Mucosa of rectum (tissue), 2 donors: Measurements from ENCODE around the gene GATAD1.
"Not testable (repeated sequence)": the region's sequence is repeated elsewhere in the genome, so short reads cannot be mapped to it uniquely, and the experiment has no call there.

Experiments used
- H3K27ac ChIP-seq, 2 donors: one replicate each; pipeline ENCODE4 v1.7.0; 2013; ENCODE audit warnings: inconsistent platforms in 2 of 2, low read depth in 2 of 2, low read length in 2 of 2
- H3K27me3 ChIP-seq, 2 donors: one replicate each; pipeline ENCODE4 v1.7.0; 2013; ENCODE audit warnings: low read length in 2 of 2; ENCODE audit not compliant: control insufficient read depth in 2 of 2, insufficient read depth in 2 of 2
- H3K36me3 ChIP-seq, 2 donors: one replicate each; pipeline ENCODE4 v1.7.0; 2013; ENCODE audit warnings: low read length in 2 of 2; ENCODE audit not compliant: control insufficient read depth in 2 of 2, insufficient read depth in 2 of 2
- H3K4me1 ChIP-seq, 2 donors: one replicate each; pipeline ENCODE4 v1.7.0; 2013; ENCODE audit warnings: low read length in 2 of 2, mild to moderate bottlenecking in 1 of 2; ENCODE audit not compliant: control insufficient read depth in 2 of 2, insufficient read depth in 2 of 2
- H3K4me3 ChIP-seq, 2 donors: one replicate each; pipeline ENCODE4 v1.7.0; 2013; ENCODE audit warnings: low read length in 2 of 2
- H3K9ac ChIP-seq, 2 donors: one replicate each; pipeline ENCODE4 v1.7.0; 2013; ENCODE audit warnings: low read length in 2 of 2, low read depth in 1 of 2, mild to moderate bottlenecking in 1 of 2
- H3K9me3 ChIP-seq, 2 donors: one replicate each; pipeline ENCODE4 v1.7.0; 2013; ENCODE audit warnings: low read length in 2 of 2; ENCODE audit not compliant: control insufficient read depth in 2 of 2
- donor health status: healthy.
- donor health status: Normal muscosa, but diverticular disease.

The GATAD1 gene

GRCh38 chr7:92436612-92437445 is 10.5 kb upstream of the GATAD1 start:
- no peak overlapping the region for H3K27ac ChIP-seq
- no peaks in the 10 kb centered on the region for H3K36me3 ChIP-seq
- H3K9ac ChIP-seq: no peak overlapping the region
- no peaks in the 10 kb centered on the region for H3K4me1 ChIP-seq
- no peaks in the 10 kb centered on the region for H3K9me3 ChIP-seq
- H3K4me3 ChIP-seq: no peak overlapping the region
- H3K27me3 ChIP-seq: no peaks in the 10 kb centered on the region

- Histone ChIP-seq H3K36me3 (no peaks in the 10 kb centered on the region), H3K9ac (no peak overlapping the region), H3K9me3 (no peaks in the 10 kb centered on the region), H3K4me1 (no peaks in the 10 kb centered on the region), H3K27ac (no peak overlapping the region), H3K27me3 (no peaks in the 10 kb centered on the region), H3K4me3 (no peak overlapping the region)
Measured at GRCh38 chr7:92437956-92438491, 9.3 kb upstream of the GATAD1 start.

- not testable (repeated sequence) for H3K9me3 ChIP-seq, H3K4me1 ChIP-seq, H3K27ac ChIP-seq, H3K9ac ChIP-seq, H3K4me3 ChIP-seq, H3K27me3 ChIP-seq, H3K36me3 ChIP-seq
Measured at GRCh38 chr7:92442720-92443119, 4.6 kb upstream of the GATAD1 start.

- Histone ChIP-seq H3K4me1 (peaks cover 0 to 10% of the 10 kb centered on the region in 2 donors), H3K27ac (peak overlapping the region in 1 of 2 donors; percentile 94), H3K9me3 (no peaks in the 10 kb centered on the region), H3K27me3 (no peaks in the 10 kb centered on the region), H3K4me3 (peak overlapping the region; percentile 82 to 87), H3K9ac (peak overlapping the region; percentile 83 to 99), H3K36me3 (peaks cover 21 to 23% of the 10 kb centered on the region in 2 donors)
Measured at GRCh38 chr7:92446869-92447344, 375 bp upstream of the GATAD1 start.

- peak overlapping the region; percentile 94 to 97 for H3K27ac ChIP-seq
- H3K36me3 ChIP-seq: peaks cover 35 to 37% of the 10 kb centered on the region in 2 donors
- no peaks in the 10 kb centered on the region for H3K27me3 ChIP-seq
- no peaks in the 10 kb centered on the region for H3K9me3 ChIP-seq
- peak overlapping the region; percentile 83 to 99 for H3K9ac ChIP-seq
- H3K4me1 ChIP-seq: peaks cover 0 to 10% of the 10 kb centered on the region in 2 donors
- H3K4me3 ChIP-seq: peak overlapping the region; percentile 82 to 87
Measured at GRCh38 chr7:92448205-92448747, 994 bp downstream of the GATAD1 start.

- H3K27ac ChIP-seq: no peak overlapping the region
- H3K36me3 ChIP-seq: peaks cover 65 to 67% of the 10 kb centered on the region in 2 donors
- H3K9ac ChIP-seq: no peak overlapping the region
- no peak overlapping the region for H3K4me3 ChIP-seq
- H3K27me3 ChIP-seq: no peaks in the 10 kb centered on the region
- no peaks in the 10 kb centered on the region for H3K9me3 ChIP-seq
- H3K4me1 ChIP-seq: peaks cover 0 to 10% of the 10 kb centered on the region in 2 donors
Measured at GRCh38 chr7:92451645-92452044, 4.4 kb downstream of the GATAD1 start.

- Histone ChIP-seq H3K27me3 (no peaks in the 10 kb centered on the region), H3K27ac (no peak overlapping the region), H3K36me3 (peaks cover 54 to 55% of the 10 kb centered on the region in 2 donors), H3K4me3 (no peak overlapping the region), H3K9ac (no peak overlapping the region), H3K4me1 (peaks cover 0 to 3% of the 10 kb centered on the region in 2 donors), H3K9me3 (no peaks in the 10 kb centered on the region)
Measured at GRCh38 chr7:92456236-92456635, 9.0 kb downstream of the GATAD1 start.

- Histone ChIP-seq H3K9ac (no peak overlapping the region), H3K27ac (no peak overlapping the region), H3K36me3 (peaks cover 18 to 20% of the 10 kb centered on the region in 2 donors), H3K9me3 (no peaks in the 10 kb centered on the region), H3K4me1 (peaks cover 0 to 3% of the 10 kb centered on the region in 2 donors), H3K4me3 (no peak overlapping the region), H3K27me3 (no peaks in the 10 kb centered on the region)
Measured at GRCh38 chr7:92460109-92460508, 12.8 kb downstream of the GATAD1 start.

- Histone ChIP-seq H3K27me3 (no peaks in the 10 kb centered on the region), H3K4me3 (no peak overlapping the region), H3K4me1 (peaks cover 0 to 3% of the 10 kb centered on the region in 2 donors), H3K36me3 (peaks cover 14 to 16% of the 10 kb centered on the region in 2 donors), H3K27ac (no peak overlapping the region), H3K9ac (no peak overlapping the region), H3K9me3 (no peaks in the 10 kb centered on the region)
Measured at GRCh38 chr7:92460510-92460909, 13.2 kb downstream of the GATAD1 start.
